ENCODE measurements around the gene SULF2.

Gene SULF2

GRCh38 chr20:47684306-47685080 lies 100.8 kb downstream of the SULF2 start:
- no peak for DNase-seq (ENCODE audit: low read depth)

GRCh38 chr20:47682916-47683315 lies 102.4 kb downstream of the SULF2 start:
- no peak for DNase-seq (ENCODE audit: low read depth)

DNA sequence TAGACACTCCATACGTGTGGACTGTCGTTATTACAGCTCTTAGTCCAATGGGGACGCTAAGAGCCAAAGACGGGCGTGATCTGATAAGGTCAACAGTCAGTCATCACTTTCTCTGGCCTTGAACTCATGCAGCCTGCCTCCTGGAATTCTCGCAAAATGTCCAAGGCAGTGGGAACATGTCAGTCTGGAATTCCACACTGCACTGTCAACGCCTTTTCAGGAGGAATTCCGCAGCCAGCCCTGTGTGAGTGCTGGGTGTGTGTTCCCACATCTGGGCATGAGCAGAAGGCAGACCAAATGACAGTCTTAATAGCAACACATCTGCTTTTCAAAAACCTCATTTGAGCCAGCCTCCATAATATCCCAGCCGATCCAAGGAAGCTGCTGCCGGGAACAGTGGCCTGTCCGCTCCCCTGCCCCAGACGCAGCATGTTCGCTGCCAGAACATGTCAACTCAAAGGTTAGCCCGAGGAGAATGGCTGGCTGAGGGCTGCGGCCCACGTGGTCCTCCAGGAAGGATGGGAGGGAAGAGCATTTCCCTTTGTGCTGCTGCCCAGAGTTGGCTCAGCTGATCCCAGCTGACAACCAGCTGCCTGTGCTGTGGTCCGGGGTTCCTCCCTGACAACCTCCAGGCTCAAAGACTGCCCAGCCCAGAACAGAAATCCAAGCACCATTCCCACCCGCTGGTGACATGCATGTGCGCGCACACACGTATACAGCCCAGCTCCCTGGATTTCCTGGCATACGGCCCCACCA lies 103.1 kb downstream of the SULF2 start:
- DNase-seq (ENCODE audit: low read depth) = no peak

DNA sequence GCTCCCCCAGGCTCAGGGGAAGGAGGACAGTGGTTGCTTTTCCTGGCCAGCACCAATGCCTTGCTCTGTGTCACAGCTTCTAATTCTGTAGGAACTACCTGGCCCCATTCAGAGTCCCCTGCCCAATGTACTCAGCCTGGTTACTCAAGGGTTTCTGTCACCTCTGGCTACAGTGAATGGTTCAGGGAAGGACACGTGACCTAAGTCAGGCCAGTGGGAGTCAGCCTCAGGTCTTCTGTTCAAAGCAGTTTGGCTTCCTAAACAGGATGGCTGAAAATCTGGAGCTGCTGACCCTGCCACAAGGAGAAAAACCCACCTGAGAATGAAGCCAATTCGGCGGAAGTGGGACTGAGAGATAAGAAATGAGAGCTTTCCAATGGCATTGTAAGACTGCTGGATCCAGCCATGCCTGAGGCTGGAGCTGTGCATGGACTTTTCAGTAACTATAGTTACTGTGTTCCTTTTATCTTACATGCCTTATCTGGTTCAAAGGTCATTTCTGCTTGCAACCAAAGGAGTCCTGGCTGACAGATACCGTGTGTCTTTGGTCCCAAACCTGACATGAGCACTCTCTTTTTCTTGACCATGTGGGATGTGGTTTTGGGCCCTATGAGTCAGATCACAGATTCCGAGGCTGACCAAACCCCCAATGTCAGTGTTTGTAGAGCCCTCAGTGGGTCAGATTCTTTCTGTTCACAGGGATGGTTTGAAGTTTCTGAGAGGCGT lies 104.3 kb downstream of the SULF2 start:
- DNase-seq (ENCODE audit: low read depth) = no peak

DNA sequence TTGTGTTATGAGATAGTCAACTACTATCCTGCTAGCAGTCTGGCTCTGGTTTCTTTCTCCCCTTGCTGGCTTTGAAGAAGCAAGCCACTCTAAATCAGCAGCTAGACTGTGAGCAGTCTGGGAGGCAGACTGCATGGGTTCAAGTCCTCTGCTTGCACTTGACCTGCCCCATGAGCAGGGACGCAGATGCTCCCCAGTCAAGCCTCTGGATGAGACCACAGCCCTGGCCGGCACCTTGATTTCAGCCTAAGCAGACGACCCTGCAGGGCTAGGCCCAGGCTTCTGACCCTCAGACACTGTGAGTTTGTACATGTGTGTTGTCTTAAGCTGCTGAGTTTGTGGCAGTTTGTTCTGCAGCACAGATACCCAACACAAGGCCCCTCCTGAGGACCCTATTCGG lies 105.8 kb downstream of the SULF2 start:
- no peak for DNase-seq (ENCODE audit: low read depth)

- DNase-seq (ENCODE audit: low read depth) = no peak
Measured at GRCh38 chr20:47678536-47678935, 106.7 kb downstream of the SULF2 start.

- DNase-seq (ENCODE audit: low read depth) = no peak
Measured at GRCh38 chr20:47677635-47678453, 107.4 kb downstream of the SULF2 start.

DNA sequence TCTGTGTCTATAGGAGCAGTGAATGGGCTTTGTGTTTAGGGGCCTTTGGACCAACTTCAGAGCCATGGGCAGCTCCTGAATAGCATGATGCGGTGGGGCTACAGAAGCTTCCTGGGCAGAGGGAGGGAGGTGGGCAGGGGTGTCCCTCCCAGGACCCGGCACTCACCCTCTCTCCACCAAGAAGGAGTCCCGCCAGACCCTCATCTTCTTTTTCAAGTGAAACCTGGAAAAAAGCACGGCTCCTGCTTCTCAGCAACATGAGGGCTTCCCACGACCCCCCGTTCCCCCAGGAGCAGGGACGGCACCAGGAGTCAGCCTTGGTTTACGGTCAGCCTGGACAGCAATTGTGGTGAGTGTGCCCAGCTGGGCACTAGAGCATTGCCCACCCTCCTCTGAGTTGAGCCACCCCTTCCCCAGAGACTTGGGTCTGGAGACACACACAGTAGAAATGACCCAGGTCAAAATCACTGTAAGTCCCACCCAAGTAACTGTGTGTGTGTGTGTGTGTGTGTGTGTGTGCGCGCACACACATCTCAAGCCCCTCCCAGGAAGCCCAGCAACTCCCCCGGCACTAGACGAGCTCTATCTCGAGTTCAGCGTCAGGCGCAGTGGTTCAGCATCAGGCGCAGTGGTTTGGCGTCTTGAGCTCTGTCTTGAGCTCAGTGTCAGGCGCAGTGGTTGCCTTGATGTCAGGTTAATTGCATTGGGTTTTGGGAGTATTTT lies 108.2 kb downstream of the SULF2 start:
- DNase-seq (ENCODE audit: low read depth) = no peak

GRCh38 chr20:47676219-47676721 lies 109.0 kb downstream of the SULF2 start:
- no peak for DNase-seq (ENCODE audit: low read depth)

GRCh38 chr20:47675190-47676142 lies 109.8 kb downstream of the SULF2 start:
- DNase-seq (ENCODE audit: low read depth) = no peak

DNA sequence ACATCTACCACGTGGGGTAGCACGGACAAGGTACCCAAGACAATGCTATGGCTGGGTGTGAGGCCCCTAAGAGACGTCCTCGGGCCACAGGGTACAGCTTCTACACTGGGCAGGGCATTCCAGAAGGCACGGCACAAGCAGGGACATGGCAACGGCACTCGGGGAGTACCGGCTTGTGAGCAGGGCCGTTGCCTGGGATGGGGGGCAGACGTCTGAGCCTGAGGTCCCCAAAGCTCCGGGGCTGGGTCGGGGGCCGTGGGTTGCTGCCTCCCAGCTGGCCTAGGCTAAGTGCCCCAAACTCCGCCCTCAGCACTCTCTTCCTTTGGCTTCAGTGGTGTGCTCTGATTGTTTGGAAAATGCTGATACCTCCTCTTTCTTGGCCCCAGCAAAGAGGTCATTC lies 110.6 kb downstream of the SULF2 start:
- DNase-seq (ENCODE audit: low read depth) = no peak

DNA sequence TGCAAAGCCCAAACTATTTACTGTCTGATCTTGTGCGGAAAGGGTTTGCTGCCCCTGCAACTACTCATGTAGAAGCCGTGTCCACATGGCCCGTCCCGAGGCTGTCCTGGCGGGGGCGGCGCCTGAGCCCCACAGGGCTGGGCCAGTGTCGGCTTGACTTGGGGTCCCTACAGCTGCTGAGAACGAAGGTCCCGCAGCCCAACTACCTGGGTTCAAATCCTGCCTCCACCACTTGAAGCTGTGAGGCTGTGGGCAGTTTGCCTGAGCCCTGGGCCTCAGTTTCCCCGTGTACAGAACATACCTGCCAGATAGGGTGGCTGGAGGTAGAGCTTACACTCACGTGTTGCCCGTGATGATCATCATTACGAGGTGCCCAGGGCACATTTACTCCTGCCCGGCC lies 111.1 kb downstream of the SULF2 start:
- no peak for DNase-seq (ENCODE audit: low read depth)

GRCh38 chr20:47673671-47673955 lies 111.7 kb downstream of the SULF2 start:
- DNase-seq (ENCODE audit: low read depth) = no peak

DNA sequence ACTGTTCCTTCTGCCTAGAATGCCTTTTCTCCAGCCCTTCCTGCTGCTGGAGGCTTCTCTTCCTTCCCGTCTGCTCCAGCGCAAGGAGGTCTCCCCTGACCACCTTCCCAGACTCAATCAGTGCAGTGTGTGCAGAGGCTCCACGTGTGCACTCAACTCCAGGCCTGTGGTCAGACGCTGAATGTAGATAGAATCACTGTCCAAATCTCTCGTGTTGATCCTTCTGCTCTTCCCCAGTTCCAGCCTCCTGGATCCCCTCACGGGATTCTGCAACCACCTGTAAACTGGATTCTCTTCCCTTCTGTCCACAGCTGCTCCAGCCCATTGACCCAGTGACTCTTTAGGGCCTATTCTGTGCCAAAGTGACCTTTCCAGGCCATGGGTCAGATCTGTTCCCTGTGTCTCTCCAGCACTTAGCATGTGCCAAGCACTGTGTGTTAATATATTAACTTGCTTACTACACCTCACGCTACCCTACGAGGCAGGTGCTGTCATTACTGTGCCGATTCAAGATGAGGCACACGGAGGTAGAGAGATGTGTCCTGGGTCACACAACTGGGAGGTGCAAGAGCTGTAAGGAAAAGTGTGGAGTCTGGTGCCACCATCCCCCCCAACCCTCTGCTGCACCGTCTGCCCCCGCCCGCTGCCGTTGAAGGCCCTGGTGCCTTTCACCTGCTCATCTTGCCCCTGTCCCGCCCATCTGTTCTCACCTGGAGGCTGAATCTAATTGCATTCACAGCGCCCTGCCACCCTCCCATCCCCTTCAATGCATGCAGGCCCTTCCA lies 112.2 kb downstream of the SULF2 start:
- DNase-seq (ENCODE audit: low read depth) = no peak

DNA sequence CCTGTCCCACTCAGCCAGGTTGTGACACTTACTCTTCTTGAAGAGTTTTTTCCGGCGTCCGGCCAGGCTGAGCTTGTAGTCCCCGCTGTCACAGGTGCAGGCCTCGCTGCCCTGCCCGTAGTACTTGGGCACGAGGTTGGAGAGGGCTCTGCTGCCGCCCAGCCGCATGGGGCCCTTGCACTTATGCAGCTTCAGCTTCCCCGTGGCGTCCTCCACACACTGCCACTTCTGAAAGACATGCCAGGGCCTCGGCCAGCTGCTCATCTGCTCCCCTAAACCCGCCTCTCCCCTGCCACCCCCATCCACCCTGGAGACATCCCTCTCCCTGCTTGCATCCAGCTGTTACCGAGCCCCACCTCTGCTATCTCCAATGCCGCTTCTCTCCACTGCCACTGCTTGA lies 113.1 kb downstream of the SULF2 start:
- no peak for DNase-seq (ENCODE audit: low read depth)

- no peak for DNase-seq (ENCODE audit: low read depth)
Measured at GRCh38 chr20:47670913-47671312, 114.4 kb downstream of the SULF2 start.

GRCh38 chr20:47669927-47670890 lies 115.1 kb downstream of the SULF2 start:
- no peak for DNase-seq (ENCODE audit: low read depth)

- DNase-seq (ENCODE audit: low read depth) = no peak
Measured at GRCh38 chr20:47669489-47669888, 115.8 kb downstream of the SULF2 start.
